ENCODE results near the gene STXBP3. TPM values are rescaled to one million over a fixed set of nuclear protein-coding genes. Genes with fewer than 3 reads are reported as not detected.

STXBP3 gene
- total RNA-seq, 1 experiment from 2014 or later, result 34.1 TPM

- H2AK5ac ChIP-seq (ENCODE audit: insufficient read length, low read length), result no peak overlapping the region
Observed at GRCh38 chr1:108767115-108767514, 20.6 kb downstream of the STXBP3 start.

More at GRCh38 chr1:108767115-108767514, 20.6 kb downstream of the STXBP3 start:
- H2BK120ac ChIP-seq (ENCODE audit: low read depth, low read length, poor library complexity, severe bottlenecking), result no peak overlapping the region
- no peak for TF ChIP-seq CTCF (conservative IDR thresholded peaks at IDR 0.05)
- H4K5ac ChIP-seq (ENCODE audit: insufficient read length, low read depth, low read length), result no peak overlapping the region
- WGBS (ENCODE audit: extremely low coverage, insufficient read length, low lambda C conversion rate), result no CpG with 5 or more reads among the region's 1 CpG
- H3K4me2 ChIP-seq (ENCODE audit: insufficient read depth, insufficient read length, low read length), result no peak overlapping the region
- H3K27ac ChIP-seq (ENCODE audit: insufficient read length, low read depth, low read length), result no peak overlapping the region
- no peak overlapping the region for H2BK12ac ChIP-seq (ENCODE audit: insufficient read length, low read depth, low read length)
- Mint-ChIP-seq H3K4me3 (no peak overlapping the region), H3K27me3 (ENCODE audit: low read depth) (no peaks in the 10 kb centered on the region), H3K9me3 (no peaks in the 10 kb centered on the region), H3K4me1 (peaks cover 0 to 10% of the 10 kb centered on the region in 2 experiments; a peak in 2 of 4 replicates), H3K36me3 (ENCODE audit: insufficient read depth in 1 of 3, low read depth in 3 of 3) (peaks cover 0 to 31% (median 3%) of the 10 kb centered on the region in 3 experiments; a peak in 3 of 7 replicates), H3K27ac (no peak overlapping the region; a peak in 1 of 7 replicates)
- no peak overlapping the region for H2BK20ac ChIP-seq (ENCODE audit: low read depth, low read length, poor library complexity, severe bottlenecking)
- no peaks in the 10 kb centered on the region for H3K79me2 ChIP-seq (ENCODE audit: insufficient read depth, low read length)
- no peak overlapping the region for H4K91ac ChIP-seq (ENCODE audit: insufficient read length, low read depth, low read length)
- H3K14ac ChIP-seq (ENCODE audit: insufficient read depth, low read length), result no peak overlapping the region
- no peaks in the 10 kb centered on the region for H3K4me1 ChIP-seq (ENCODE audit: insufficient read depth, low read length)
- H3K27me3 ChIP-seq (ENCODE audit: insufficient read depth, low read length), result no peaks in the 10 kb centered on the region; the same call in 1 of the 2 replicates
- H4K8ac ChIP-seq (replicated peaks; ENCODE audit: insufficient read length, low read depth, low read length), result no peak overlapping the region
- H3K4ac ChIP-seq (ENCODE audit: low read depth, low read length), result no peak overlapping the region
- no peak overlapping the region for H3T11ph ChIP-seq (ENCODE audit: low read length)
- no peak overlapping the region for H3K9ac ChIP-seq (ENCODE audit: extremely low read depth, insufficient read length, low read length)
- no peak for DNase-seq
- no peaks in the 10 kb centered on the region for H3K9me3 ChIP-seq (ENCODE audit: control insufficient read depth, low read depth, low read length)
- no peak overlapping the region for H3K18ac ChIP-seq (ENCODE audit: insufficient read length, low read depth, low read length)
- no peak overlapping the region for H2AFZ ChIP-seq (ENCODE audit: low read length)
- H3K23me2 ChIP-seq (ENCODE audit: insufficient read length, low read depth, low read length, poor library complexity, severe bottlenecking), result no peaks in the 10 kb centered on the region
- H4K20me1 ChIP-seq (ENCODE audit: control insufficient read depth, insufficient read depth, insufficient read length), result no peaks in the 10 kb centered on the region
- no peak overlapping the region for H3K56ac ChIP-seq (ENCODE audit: insufficient read length, low read depth, low read length)
- no peak overlapping the region for H2BK15ac ChIP-seq (ENCODE audit: low read depth, low read length)
- H3K79me1 ChIP-seq (ENCODE audit: insufficient read depth, low read depth, low read length, poor library complexity, severe bottlenecking), result no peaks in the 10 kb centered on the region
- H3K23ac ChIP-seq (ENCODE audit: insufficient read length, low read depth, low read length), result no peak overlapping the region
- H2BK5ac ChIP-seq (ENCODE audit: insufficient read length, low read length), result no peak overlapping the region
